Stimulated activated naive CD8-positive, alpha-beta T cell treated with anti-CD3 and anti-CD28 coated beads, Interleukin-15, Interleukin-2, amounts not matched to agents 100 U/mL and 50 U/mL, for 24 hours (primary cell): ENCODE results near the gene ARHGAP45.

ENCODE experiments used
- ATAC-seq: fragments of 150-1000 bp; cut with Tn5 transposase; one replicate; pipeline ENCODE4 v1.10.0; 2021
- DNase-seq: peaks from one replicate; pipeline ENCODE4 v3.0.0; 2021

Gene ARHGAP45

DNA sequence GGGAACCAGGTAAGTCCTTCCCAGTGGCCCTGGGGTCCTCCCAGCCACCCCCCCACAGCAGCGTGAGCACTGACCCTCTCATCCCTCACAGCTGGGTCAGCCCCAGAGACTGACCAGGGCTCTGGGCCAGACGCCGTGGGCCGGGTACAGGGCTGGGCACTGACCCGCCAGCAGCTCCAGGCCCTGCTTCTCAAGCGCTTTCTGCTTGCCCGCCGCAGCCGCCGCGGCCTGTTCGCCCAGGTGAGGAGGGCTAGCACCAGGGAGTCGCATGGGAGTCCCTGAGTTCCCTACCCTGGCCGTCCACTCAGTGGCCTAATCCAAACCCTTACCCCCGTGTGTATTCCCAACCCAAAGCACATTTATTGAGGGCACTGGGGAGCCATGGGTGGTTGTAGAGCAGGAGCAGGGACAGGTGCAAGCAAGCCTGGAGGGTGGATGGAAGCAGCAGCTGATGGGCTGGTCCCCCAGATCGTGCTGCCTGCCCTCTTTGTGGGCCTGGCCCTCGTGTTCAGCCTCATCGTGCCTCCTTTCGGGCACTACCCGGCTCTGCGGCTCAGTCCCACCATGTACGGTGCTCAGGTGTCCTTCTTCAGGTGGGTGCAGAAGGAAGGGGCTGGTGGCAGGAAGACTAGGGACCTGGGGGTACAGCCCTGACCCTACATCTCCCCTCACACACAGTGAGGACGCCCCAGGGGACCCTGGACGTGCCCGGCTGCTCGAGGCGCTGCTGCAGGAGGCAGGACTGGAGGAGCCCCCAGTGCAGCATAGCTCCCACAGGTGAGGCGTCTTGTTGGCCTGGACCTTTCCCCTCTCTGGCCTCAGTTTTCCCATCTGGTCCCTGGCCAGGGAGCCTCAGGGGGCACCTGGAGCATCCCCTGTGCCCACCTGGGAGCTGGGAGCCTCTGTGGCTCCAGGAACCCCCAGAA, 12.6 kb upstream of the ARHGAP45 start:
- no peak for DNase-seq
- ATAC-seq: no peak

DNA sequence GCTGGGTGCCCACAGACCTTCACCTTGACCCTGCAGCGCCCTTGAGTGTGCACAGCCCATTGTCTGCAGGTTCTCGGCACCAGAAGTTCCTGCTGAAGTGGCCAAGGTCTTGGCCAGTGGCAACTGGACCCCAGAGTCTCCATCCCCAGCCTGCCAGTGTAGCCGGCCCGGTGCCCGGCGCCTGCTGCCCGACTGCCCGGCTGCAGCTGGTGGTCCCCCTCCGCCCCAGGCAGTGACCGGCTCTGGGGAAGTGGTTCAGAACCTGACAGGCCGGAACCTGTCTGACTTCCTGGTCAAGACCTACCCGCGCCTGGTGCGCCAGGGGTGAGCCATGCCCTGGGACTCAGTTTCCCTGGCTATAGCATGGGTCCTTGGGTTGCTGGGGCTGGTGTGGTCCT, 11.9 kb upstream of the ARHGAP45 start:
- DNase-seq (no peak), ATAC-seq (no peak)

DNA sequence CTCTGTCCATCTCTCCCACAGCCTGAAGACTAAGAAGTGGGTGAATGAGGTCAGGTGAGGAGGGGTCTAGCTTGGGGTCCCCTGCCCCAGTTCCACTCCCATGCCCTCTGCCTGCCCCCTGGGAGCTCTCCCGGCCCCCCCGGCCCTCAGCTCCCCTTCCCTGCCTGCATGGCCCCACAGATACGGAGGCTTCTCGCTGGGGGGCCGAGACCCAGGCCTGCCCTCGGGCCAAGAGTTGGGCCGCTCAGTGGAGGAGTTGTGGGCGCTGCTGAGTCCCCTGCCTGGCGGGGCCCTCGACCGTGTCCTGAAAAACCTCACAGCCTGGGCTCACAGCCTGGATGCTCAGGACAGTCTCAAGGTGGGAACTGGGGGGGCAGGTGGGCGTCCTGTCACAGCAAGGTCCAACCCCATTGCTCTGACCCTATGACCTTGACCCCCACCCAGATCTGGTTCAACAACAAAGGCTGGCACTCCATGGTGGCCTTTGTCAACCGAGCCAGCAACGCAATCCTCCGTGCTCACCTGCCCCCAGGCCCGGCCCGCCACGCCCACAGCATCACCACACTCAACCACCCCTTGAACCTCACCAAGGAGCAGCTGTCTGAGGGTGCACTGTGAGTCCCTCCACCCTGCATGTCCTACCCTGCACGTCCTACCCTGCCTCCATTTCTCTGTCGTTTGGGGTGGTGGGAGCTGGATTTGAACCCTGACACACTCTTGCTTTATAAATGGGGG, 10.9 kb upstream of the ARHGAP45 start:
- DNase-seq (no peak), ATAC-seq (no peak)

DNA sequence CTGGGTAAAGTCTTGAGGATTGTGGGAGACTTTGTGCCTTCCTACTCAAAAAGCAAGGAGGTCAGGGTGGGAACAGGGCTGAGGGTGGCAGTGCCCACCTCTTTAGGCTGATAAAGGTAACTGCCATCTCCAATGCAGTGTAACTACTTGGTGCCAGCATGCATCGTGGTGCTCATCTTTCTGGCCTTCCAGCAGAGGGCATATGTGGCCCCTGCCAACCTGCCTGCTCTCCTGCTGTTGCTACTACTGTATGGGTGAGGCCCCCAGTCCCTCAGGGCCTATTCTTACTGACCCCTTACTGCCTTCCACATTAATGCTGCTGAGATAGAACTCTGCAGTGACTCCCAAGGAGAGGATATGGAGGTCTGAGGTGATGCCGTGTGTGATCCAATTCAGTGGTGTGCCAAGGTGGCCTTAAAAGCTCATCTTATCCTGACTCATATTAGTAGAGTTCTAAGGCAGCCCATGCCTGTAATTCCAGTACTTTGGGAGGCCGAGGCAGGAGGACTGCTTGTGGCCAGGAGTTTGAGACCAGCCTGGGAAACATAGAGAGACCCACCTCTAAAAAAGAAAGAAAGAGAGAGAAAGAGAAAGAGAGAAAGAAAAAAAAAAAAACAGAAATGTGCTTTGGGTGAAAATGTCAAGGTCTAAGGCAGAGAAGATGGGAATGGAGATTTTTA, 9.7 kb upstream of the ARHGAP45 start:
- ATAC-seq: peak; percentile 72
- no peak for DNase-seq

DNA sequence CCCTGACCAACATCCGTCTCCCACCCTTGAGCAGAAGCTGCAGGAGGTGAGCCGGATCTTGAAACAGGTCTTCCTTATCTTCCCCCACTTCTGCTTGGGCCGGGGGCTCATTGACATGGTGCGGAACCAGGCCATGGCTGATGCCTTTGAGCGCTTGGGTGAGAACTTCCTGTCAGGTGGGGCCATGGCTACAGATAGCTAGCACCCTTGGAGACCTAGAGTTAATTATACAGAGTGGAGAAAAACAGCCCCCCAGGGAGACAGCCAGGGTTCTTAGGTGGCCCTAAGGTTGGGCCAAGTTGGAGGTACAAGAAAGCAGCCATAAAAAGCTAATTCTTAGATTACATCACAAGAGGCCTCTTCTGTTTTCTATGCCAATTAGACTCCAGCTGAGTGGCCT, 8.9 kb upstream of the ARHGAP45 start:
- ATAC-seq (no peak), DNase-seq (no peak)

DNA sequence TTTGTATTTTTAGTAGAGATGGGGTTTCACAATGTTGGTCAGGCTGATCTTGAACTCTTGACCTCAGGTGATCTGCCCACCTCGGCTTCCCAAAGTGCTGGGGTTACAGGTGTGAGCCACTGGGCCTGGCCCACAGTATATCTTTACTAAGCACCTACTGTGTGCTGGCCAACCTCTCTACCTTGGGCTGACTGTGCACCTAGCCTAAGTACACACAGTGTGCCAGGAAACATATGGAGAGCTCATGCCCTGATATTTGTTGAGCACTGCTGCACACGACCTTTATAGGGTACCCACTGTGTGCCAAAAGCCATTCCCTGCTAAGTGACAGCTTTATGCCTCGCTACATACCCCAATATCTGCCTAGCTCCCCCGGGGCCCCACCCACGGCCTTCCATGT, 6.3 kb upstream of the ARHGAP45 start:
- DNase-seq (no peak), ATAC-seq (no peak)

DNA sequence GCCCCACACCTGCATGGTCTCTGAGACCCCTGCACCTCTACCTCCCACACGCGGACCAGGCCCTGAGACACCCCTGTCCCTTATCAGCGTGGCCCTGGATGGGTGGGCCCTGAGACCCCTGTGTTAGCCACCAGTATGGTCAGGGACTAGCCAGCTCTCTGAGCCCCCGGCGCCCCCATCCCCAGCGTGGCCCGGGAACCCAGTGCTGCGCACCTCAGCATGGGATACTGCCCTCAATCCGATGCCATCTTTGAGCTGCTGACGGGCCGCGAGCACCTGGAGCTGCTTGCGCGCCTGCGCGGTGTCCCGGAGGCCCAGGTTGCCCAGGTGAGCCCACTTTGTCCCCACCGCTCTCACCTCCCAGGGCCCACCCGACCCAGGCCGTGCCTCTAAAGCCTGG, 5.0 kb upstream of the ARHGAP45 start:
- DNase-seq: no peak
- ATAC-seq: no peak

DNA sequence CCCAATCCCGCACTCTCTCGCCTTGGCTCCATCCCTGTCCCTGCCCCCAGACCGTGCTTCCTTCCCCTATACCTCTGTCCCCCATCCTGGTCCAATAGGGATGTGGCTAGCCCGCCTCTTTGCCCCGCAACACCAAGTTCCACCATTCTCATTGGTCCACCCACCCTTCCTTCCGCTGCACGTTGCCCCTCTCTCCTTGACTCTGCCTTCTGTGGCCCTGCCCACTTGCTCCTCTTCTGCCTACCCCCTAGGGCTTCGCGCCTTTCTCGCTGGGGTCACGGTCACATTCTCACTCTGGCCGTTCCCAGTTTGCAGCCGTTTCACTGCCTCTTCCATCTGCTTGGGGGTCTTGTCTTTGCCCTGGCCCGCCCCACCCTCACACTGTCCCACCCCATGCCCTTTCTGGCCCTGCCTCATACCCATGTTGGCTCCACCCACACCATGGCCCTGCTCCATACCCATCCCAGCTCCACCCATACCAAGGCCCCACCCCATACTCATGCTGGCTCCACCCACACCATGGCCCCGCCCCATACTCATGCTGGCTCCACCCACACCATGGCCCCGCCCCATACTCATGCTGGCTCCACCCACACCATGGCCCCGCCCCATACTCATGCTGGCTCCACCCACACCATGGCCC, 4.5 kb upstream of the ARHGAP45 start:
- ATAC-seq (no peak), DNase-seq (no peak)

DNA sequence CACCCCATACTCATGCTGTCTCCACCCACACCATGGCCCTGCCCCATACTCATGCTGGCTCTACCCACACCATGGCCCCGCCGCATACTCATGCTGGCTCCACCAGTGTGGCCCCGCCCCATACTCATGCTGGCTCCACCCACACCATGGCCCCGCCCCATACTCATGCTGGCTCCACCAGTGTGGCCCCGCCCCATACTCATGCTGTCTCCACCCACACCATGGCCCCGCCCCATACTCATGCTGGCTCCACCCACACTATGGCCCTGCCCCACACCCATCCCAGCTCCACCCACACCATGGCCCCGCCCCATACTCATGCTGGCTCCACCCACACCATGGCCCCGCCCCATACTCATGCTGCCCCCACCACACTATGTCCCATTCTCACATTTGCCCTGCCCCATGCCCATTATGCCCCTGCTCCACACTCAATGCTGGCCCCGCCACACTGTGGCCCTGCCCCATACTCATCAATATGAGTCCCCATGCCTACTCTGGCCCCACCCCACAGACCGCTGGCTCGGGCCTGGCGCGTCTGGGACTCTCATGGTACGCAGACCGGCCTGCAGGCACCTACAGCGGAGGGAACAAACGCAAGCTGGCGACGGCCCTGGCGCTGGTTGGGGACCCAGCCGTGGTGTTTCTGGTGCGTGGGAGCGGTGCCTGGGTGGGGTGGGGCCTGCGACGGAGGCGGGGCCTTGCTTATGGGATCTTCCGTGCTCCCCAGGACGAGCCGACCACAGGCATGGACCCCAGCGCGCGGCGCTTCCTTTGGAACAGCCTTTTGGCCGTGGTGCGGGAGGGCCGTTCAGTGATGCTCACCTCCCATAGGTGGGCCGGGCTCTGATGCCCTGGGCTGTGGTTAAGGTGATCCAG, 3.7 kb upstream of the ARHGAP45 start:
- ATAC-seq: no peak
- DNase-seq: peak; percentile 63

DNA sequence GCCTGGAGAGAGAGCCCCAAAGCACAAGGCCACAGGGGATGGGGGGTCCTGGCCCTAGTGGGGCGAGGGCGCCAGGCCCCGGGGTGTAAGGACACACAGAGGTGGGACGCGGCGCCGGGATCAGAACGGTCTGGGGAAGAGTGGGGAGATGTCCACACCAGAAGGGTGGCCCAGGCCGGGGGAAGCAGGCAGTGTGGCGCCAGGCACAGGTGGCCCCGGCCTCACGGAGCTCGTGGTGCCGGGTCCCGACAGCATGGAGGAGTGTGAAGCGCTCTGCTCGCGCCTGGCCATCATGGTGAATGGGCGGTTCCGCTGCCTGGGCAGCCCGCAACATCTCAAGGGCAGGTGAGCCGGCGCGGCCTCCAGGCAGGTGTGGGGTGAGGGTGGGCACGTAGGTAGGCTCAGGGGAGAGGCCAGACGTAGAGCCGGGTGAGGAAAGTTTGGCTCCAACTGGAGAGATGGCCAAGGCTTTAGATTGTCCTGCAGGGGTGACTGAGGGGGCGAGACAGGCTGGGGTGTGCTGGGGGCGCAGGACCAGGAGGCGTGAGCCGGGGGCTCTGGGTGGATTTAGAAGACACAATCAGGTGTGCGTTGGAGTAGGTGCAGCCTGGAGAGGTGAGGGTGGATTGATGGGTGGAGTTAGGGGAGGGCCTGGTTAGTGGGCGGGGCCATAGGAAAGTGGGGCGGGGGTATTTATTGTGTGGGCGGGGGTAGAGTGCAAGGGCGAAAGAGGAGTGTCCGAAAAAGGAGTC, 2.9 kb upstream of the ARHGAP45 start:
- DNase-seq (no peak), ATAC-seq (no peak)

DNA sequence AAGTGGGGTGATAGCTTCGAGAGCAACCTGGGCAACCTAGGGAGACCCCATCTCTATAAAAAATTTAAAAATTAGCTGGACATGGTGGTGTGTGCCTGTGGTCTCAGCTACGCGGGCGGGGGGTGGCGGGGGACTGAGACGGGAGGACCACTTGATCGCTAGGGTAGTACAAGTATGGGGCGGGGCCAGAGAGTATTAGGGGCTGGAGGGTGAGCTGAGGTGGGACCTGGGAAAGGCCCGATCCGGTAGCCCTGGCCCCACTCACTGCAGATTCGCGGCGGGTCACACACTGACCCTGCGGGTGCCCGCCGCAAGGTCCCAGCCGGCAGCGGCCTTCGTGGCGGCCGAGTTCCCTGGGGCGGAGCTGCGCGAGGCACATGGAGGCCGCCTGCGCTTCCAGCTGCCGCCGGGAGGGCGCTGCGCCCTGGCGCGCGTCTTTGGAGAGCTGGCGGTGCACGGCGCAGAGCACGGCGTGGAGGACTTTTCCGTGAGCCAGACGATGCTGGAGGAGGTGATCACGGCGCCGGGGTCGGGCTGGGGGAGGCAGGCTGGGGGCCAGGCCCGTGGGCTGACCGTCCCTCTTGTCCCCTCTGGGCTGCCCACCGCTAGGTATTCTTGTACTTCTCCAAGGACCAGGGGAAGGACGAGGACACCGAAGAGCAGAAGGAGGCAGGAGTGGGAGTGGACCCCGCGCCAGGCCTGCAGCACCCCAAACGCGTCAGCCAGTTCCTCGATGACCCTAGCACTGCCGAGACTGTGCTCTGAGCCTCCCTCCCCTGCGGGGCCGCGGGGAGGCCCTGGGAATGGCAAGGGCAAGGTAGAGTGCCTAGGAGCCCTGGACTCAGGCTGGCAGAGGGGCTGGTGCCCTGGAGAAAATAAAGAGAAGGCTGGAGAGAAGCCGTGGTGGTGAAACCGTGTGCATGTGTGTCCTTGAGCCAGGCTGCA, 2.0 kb upstream of the ARHGAP45 start:
- DNase-seq: peak; percentile 81
- ATAC-seq: peak; percentile 48

DNA sequence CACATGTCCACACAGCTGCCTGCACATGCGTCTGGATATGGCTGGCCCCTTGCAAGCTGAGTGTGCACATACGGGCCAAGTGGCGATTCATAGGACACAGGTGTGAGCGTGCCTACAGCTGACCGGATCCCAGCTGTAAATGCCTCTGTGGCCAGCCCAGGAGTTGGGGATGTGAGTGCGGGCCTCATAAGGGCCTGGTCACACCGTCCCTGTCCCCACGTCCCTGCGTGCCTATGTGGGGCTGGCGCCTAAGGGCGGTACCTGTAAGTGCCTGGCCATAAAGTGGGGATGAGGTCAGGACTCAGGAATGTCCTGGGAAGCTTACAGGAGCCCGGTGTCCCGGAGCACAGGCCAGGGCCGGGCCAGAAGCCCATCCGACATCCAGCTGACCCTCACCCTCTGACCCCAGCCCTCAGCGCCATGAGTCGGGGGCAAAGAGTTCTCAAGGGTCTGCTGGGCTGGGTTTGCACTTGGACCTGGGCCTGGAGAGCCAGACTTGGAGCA, 1.3 kb upstream of the ARHGAP45 start:
- ATAC-seq: no peak

DNA sequence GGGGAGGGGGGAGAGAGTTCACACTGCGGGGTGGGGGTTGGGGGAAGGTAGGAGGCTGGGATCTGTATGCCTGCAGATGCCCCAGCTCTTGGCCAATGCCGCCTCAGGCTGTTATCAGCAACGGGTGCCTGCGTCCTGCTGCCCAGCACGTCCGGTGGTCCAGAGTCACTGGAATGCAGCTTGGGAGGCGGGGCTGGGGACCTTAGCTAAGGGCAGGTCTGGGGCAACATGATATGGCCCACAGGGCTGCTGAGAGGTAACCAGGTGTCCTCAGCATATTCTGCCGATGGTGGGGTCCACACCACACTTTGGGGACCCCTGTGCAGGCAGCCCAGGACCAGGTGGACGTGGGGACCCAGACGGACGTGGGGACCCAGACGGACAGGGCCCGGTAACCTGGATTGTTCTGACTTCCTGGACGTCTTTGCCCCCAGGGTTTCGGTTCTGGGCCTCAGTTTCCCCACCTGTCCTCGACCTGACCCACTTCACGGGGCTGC, 668 bp upstream of the ARHGAP45 start:
- no peak for DNase-seq
- ATAC-seq: no peak

More for the DNA sequence above, 1.3 kb upstream of the ARHGAP45 start:
- no peak for DNase-seq

DNA sequence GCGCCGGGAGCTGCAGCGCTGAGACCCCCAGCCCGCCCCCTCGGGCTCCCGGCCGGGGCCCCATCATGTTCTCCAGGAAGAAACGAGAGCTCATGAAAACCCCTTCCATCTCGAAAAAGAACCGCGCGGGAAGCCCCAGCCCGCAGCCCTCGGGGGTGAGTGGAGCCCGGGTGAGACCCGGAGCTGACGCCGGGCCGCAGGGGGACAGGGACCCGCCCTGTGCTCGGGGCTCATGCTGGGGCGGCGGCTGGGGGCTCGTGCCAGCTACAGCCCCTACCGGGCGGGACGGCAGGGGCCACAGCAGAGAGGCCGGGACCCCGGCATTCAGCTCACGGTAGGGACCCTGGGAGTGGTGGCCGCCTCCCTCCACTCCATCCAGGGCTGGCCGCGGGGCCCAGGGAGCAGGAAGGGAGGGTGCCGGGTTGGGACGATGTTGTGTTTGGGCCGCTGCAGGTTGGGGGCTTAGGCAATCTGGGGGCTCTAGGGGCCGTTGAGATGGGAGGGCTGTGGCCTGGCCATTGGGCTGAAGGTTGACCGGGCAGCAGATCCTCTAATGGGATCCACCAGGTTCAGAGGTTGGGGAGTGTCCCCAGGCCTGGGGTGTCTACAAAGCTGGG, 482 bp downstream of the ARHGAP45 start:
- DNase-seq (peak; percentile 75), ATAC-seq (peak; percentile 41)

DNA sequence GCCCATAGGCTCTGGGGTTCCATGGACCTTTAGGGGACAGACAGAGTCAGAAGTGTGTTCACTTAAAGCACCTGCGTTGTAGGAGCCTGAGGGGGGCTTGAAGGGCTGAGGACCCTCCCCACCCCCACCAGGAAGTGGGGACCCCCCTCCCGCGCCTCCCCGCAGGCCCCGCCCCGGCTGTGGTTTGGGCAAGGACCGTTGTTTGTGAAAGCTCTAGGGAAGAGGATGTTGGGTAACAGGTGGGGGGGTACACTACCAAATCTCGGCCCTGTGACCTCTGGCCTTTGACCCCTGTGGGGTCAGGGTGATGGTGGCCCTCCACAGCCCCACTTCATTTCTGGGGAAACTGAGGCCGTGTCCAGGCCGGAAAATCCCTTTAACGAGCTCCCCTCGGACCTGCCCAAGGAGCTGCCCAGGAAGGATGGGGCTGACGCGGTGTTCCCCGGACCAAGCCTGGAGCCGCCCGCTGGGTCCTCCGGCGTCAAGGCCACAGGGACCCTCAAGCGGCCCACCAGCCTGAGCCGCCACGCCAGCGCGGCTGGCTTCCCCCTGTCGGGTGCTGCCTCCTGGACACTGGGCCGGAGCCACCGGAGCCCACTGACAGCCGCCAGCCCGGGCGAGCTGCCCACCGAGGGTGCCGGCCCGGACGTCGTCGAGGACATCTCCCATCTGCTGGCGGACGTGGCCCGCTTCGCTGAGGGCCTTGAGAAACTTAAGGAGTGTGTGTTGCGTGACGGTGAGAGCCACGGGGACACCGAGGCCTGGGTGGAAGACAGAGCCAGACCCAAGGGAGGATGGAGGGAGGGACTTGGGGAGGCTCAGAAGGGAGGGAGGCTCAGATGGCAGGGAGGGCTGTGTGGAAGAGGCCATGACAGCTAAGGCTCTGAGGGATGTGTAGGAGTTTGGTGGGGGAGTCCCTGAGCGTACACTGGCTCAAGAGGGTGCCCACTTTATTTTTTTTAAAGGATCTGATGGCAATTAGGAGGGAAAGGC, 1.3 kb downstream of the ARHGAP45 start:
- DNase-seq (peak; percentile 78), ATAC-seq (no peak)

DNA sequence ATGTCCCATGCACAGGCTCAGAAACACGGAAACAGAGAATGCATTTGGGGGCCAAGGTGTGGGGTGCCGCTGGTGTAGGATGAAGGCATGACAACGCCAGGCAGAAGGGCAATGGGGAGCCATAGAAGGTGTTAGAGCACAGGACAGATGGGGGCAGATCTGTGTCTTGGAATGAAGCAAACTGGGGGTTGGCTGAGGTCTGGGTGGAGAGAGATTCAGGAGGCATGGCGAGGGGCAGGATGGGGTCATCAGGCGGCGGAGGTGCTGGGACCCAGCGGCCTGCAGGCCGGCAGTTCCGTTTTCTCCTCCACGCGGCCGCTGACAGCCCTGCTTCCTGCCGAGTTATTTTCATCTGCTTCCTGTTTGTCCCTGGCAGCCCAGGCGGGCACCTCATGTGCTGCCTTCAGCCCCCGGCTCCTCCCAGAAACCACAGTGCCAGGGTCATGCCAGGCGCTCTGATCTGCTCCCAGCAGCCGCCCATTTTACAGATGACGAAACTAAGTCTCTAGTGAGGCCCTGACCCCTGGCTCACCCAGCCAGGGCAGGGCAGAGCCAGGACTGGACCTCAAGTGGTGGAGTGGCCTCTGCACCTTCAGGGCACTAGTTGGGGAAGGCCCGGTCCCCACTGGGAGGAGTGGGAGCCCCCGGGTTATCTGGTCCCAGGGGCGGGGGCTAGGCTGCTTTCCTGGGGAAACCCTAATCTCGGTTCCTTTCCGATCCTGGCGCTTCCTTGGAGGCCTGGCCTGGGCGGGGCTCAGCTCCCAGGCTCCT, 2.2 kb downstream of the ARHGAP45 start:
- DNase-seq (peak; percentile 75), ATAC-seq (peak; percentile 29)

DNA sequence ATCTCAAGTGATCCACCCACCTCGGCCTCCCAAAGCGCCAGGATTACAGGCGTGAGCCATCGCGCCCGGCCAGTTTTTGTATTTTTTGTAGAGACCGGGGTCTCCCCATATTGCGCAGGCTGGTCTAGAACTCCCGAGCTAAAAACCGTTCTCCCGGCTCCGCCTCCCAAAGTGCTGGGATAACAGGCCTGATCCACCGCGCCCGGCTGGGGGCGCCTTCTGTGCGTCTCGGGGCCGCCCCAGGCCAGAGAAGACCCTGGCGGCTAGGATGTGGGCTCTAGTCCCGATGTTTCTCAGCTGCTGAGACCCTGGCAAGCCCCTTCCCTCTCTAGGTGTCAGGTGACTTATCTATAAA, 3.6 kb downstream of the ARHGAP45 start:
- no peak for ATAC-seq
- no peak for DNase-seq
